Measurements from ENCODE around the gene PPHLN1.

The PPHLN1 gene

GRCh38 chr12:42446761-42447160 lies 120.8 kb downstream of the PPHLN1 start:
- no peak for TF ChIP-seq EZH2 (IDR thresholded peaks at IDR 0.05; ENCODE audit: borderline replicate concordance, low read depth, low read length, severe bottlenecking)
- no peak for TF ChIP-seq CTCF (IDR thresholded peaks at IDR 0.05; ENCODE audit: borderline replicate concordance, extremely low read depth, low read length, poor library complexity, severe bottlenecking)
- Histone ChIP-seq H3K4me3 (ENCODE audit: low read depth in 1 of 2, low read length in 2 of 2) (no peak overlapping the region), H3K9me3 (ENCODE audit: insufficient read depth, low read length, severe bottlenecking) (no peaks in the 10 kb centered on the region), H2AFZ (ENCODE audit: low read depth, low read length) (no peak overlapping the region), H3K9ac (ENCODE audit: low read depth, low read length) (no peak overlapping the region), H3K27ac (ENCODE audit: low read length) (no peak overlapping the region), H3K27me3 (ENCODE audit: insufficient read depth, low read length, poor library complexity) (no peaks in the 10 kb centered on the region), H3K4me1 (ENCODE audit: insufficient read depth, low read length) (no peaks in the 10 kb centered on the region), H3K4me2 (ENCODE audit: insufficient read depth, low read length) (no peak overlapping the region), H3K36me3 (ENCODE audit: insufficient read depth, low read length) (peaks cover 44% of the 10 kb centered on the region), H3K79me2 (ENCODE audit: insufficient read depth, low read length) (no peaks in the 10 kb centered on the region), H4K20me1 (ENCODE audit: insufficient read depth, low read length) (no peaks in the 10 kb centered on the region)
- DNase-seq, result no peak
- ATAC-seq (ENCODE audit: insufficient read depth, low read depth), result no peak

- Histone ChIP-seq H3K36me3 (ENCODE audit: insufficient read depth, low read length) (peaks cover 38% of the 10 kb centered on the region), H3K79me2 (ENCODE audit: insufficient read depth, low read length) (no peaks in the 10 kb centered on the region), H3K4me2 (ENCODE audit: insufficient read depth, low read length) (no peak overlapping the region), H3K27me3 (ENCODE audit: insufficient read depth, low read length, poor library complexity) (no peaks in the 10 kb centered on the region), H3K4me1 (ENCODE audit: insufficient read depth, low read length) (no peaks in the 10 kb centered on the region), H4K20me1 (ENCODE audit: insufficient read depth, low read length) (no peaks in the 10 kb centered on the region), H3K9me3 (ENCODE audit: insufficient read depth, low read length, severe bottlenecking) (no peaks in the 10 kb centered on the region), H3K4me3 (ENCODE audit: low read depth in 1 of 2, low read length in 2 of 2) (no peak overlapping the region), H2AFZ (ENCODE audit: low read depth, low read length) (no peak overlapping the region), H3K9ac (ENCODE audit: low read depth, low read length) (no peak overlapping the region), H3K27ac (ENCODE audit: low read length) (no peak overlapping the region)
- ATAC-seq (ENCODE audit: insufficient read depth, low read depth) (no peak), DNase-seq (no peak)
- TF ChIP-seq EZH2 (IDR thresholded peaks at IDR 0.05; ENCODE audit: borderline replicate concordance, low read depth, low read length, severe bottlenecking), result no peak
Measured at GRCh38 chr12:42447371-42447786, 121.4 kb downstream of the PPHLN1 start.

- no peaks in the 10 kb centered on the region for H3K4me1 ChIP-seq (ENCODE audit: insufficient read depth, low read length)
- TF ChIP-seq EZH2 (IDR thresholded peaks at IDR 0.05; ENCODE audit: borderline replicate concordance, low read depth, low read length, severe bottlenecking) (no peak), CTCF (IDR thresholded peaks at IDR 0.05; ENCODE audit: borderline replicate concordance, extremely low read depth, low read length, poor library complexity, severe bottlenecking) (no peak)
Measured at GRCh38 chr12:42448841-42449240, 122.9 kb downstream of the PPHLN1 start.

GRCh38 chr12:42450248-42450647 lies 124.3 kb downstream of the PPHLN1 start:
- H3K4me2 ChIP-seq (ENCODE audit: insufficient read depth, low read length), result no peak overlapping the region
- no peaks in the 10 kb centered on the region for H4K20me1 ChIP-seq (ENCODE audit: insufficient read depth, low read length)
- ATAC-seq (ENCODE audit: insufficient read depth, low read depth) (no peak), DNase-seq (no peak)
- TF ChIP-seq EZH2 (IDR thresholded peaks at IDR 0.05; ENCODE audit: borderline replicate concordance, low read depth, low read length, severe bottlenecking) (no peak), CTCF (IDR thresholded peaks at IDR 0.05; ENCODE audit: borderline replicate concordance, extremely low read depth, low read length, poor library complexity, severe bottlenecking) (no peak)
- no peak overlapping the region for H3K4me3 ChIP-seq (ENCODE audit: low read depth in 1 of 2, low read length in 2 of 2)
- no peak overlapping the region for H3K9ac ChIP-seq (ENCODE audit: low read depth, low read length)
- H3K79me2 ChIP-seq (ENCODE audit: insufficient read depth, low read length), result no peaks in the 10 kb centered on the region
- no peak overlapping the region for H3K27ac ChIP-seq (ENCODE audit: low read length)
- no peaks in the 10 kb centered on the region for H3K4me1 ChIP-seq (ENCODE audit: insufficient read depth, low read length)
- H3K9me3 ChIP-seq (ENCODE audit: insufficient read depth, low read length, severe bottlenecking), result no peaks in the 10 kb centered on the region
- peaks cover 16% of the 10 kb centered on the region; the same call in 1 of the 2 replicates for H3K36me3 ChIP-seq (ENCODE audit: insufficient read depth, low read length)
- H3K27me3 ChIP-seq (ENCODE audit: insufficient read depth, low read length, poor library complexity), result no peaks in the 10 kb centered on the region
- no peak overlapping the region for H2AFZ ChIP-seq (ENCODE audit: low read depth, low read length)

More at GRCh38 chr12:42448841-42449240, 122.9 kb downstream of the PPHLN1 start:
- Histone ChIP-seq H4K20me1 (ENCODE audit: insufficient read depth, low read length) (no peaks in the 10 kb centered on the region), H3K4me3 (ENCODE audit: low read depth in 1 of 2, low read length in 2 of 2) (no peak overlapping the region), H3K79me2 (ENCODE audit: insufficient read depth, low read length) (no peaks in the 10 kb centered on the region), H3K27me3 (ENCODE audit: insufficient read depth, low read length, poor library complexity) (no peaks in the 10 kb centered on the region), H3K36me3 (ENCODE audit: insufficient read depth, low read length) (peaks cover 24% of the 10 kb centered on the region; the same call in 1 of the 2 replicates), H2AFZ (ENCODE audit: low read depth, low read length) (no peak overlapping the region), H3K9me3 (ENCODE audit: insufficient read depth, low read length, severe bottlenecking) (no peaks in the 10 kb centered on the region), H3K9ac (ENCODE audit: low read depth, low read length) (no peak overlapping the region), H3K4me2 (ENCODE audit: insufficient read depth, low read length) (no peak overlapping the region), H3K27ac (ENCODE audit: low read length) (no peak overlapping the region)
- DNase-seq (no peak), ATAC-seq (ENCODE audit: insufficient read depth, low read depth) (no peak)

All from DND-41 (cell line).